GM12874 (cell line): ENCODE data around the gene CCDC30.

Source experiments
- TF ChIP-seq, protein P1 (sequence below): IDR thresholded peaks from 2 replicates; pipeline ENCODE4 v1.5.1; 2011; ENCODE audit warnings: low read depth, mild to moderate bottlenecking, control low read depth, low read length, moderate library complexity; ENCODE audit not compliant: insufficient read depth

Gene CCDC30

DNA sequence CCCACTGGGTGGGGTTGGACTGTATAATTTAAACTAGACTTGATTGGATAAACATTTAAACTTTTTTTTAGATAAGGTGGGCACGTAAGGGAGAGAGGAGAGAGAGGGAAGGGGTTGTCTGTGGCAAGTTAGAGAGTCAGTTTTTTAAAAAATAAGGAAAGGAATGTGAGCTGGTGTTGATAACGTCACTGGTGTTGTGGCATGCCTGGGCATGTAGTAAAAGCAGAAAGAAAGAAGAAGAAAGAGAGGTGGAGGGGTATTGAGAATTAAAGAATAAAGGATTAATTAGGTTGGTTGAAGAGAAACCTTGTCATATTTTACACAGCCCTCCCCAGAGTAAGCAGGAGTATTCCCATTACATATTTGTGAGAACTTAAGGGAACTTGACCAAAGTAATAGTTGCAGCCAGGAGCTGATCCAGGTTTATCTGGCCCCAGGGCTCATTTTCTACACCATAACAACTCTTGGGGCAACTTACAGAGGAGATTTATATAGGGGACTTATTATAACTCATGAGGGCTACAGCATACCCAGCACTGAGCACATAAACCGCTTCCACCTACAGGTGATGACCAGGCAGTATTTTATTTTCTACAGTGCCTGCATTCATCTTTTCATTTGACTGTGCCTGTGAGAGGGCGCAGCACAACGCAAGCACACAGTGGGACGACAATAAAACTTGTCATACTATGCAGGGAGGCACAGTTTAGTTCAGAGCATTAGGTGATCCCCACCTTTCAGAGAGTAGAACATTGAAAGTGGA, 70.2 kb downstream of the CCDC30 start:
- TF ChIP-seq, protein P1, sequence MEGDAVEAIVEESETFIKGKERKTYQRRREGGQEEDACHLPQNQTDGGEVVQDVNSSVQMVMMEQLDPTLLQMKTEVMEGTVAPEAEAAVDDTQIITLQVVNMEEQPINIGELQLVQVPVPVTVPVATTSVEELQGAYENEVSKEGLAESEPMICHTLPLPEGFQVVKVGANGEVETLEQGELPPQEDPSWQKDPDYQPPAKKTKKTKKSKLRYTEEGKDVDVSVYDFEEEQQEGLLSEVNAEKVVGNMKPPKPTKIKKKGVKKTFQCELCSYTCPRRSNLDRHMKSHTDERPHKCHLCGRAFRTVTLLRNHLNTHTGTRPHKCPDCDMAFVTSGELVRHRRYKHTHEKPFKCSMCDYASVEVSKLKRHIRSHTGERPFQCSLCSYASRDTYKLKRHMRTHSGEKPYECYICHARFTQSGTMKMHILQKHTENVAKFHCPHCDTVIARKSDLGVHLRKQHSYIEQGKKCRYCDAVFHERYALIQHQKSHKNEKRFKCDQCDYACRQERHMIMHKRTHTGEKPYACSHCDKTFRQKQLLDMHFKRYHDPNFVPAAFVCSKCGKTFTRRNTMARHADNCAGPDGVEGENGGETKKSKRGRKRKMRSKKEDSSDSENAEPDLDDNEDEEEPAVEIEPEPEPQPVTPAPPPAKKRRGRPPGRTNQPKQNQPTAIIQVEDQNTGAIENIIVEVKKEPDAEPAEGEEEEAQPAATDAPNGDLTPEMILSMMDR: no peak

DNA sequence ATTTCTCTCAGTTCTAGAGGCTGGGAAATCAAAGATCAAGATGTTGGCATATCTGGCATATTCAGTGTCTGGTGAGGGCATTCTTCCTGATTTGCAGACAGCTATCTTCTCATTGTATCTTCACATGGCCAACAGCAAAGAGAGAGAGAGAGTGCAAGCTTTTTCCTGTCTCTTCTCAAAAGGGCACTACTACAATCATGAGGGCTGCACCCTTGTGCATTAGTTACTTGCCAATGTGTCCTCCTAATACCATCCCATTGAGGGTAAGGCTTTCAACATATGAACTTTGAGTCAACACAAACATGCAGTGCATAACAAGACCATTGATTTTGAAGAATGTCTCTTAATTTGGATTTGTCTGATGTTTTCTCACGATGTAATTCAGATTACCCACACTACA, 78.0 kb downstream of the CCDC30 start:
- TF ChIP-seq, protein P1: no peak

DNA sequence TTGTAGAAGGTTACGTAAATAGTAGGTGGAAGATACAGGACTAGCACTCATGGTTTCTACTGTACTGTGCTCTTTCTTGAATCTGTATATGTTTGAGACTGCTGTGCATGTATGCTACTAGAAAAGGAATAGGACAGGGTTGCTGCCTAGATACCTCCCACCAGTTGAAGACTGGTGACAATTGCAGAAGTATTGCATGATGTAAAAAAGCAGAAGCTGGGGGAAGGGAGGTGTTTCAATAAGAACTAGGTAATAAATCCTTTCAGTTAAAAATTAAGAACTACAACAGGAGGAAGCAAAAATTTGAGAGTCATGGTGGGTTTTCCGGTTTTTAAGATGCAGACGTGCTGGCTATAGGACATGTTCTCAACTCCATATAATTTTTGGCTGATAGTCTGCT, 88.1 kb downstream of the CCDC30 start:
- TF ChIP-seq, protein P1: no peak

DNA sequence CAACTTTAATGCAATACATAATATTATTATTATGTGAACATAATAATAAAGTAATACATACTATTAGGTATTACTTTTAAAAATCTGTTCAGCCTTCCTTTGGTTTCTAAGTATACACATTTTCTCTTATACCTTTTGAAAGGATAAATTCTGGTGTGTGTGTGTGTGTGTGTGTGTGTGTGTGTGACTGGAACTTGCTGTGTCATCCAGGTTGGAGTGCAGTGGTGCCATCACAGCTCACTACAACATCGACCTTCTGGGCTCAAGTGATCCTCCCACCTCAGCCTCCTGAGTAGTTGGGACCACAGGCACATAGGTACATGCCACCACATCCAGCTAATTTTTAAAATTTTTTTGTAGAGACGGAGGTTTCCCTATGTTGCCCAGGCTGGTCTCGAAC, 88.5 kb downstream of the CCDC30 start:
- TF ChIP-seq, protein P1: no peak

DNA sequence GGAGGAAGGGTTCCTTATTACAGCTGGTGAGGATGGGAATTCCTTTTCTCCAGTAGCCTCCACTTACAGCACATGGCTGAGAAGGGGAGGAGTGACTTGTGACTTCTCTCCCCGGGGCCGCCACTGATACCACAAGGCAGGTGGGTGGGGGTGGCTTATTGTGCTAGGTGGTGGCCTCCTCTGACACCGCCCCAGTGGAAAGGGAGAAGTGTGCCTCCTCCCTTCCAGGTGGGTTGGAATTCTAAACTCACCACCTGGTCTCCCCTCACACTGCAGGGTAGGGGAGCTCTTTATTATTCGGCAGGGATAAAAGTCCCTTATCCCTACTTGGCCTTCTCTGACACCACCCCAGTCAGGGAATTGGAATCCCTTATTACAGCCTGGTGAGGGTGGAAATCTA, 89.5 kb downstream of the CCDC30 start:
- TF ChIP-seq, protein P1: no peak

DNA sequence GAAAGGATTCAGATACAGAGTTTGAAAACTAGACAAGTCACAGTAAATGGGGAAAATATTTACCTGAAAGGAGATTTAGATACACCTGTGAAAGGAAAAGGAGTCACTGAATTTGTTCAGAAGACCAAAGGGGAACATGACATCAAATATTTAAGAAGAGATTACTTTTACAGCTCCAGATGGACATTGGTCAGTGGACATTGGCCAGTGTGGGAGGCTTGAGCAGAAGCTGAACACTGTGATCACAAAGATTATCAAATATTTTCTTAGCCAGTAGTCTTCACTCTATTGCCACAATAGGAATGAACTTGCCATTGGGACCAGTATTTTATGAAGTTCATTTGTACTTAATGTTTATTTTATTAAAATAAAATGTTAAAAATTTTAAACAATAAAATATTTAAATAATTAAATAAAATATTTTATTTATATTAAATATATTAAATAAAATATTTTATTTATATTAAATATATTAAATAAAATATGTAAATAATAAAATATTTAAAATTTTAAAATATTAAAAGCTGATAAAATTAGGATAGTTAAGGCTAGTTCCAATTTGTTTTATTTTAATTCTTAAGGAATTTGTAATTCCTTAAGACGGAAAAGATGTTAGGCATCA, 94.3 kb downstream of the CCDC30 start:
- TF ChIP-seq, protein P1: no peak

DNA sequence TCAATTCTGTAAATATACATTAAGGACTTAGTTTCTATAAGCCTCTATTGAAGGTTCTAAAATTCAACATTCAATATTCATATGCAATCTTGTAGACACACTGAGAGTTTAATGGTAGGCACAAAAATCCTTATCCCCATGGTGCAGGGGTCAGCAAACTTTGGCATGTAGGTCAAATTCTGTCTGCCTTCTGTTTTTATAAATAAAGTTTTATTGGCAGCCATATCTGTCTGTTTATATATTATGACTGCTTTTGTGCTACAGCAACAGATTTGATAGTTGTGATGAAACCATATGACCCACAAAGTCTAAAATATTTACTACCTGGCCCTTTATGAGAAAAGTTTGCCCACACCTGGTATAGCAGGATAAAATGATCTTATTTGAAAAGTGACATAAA, 104.0 kb downstream of the CCDC30 start:
- TF ChIP-seq, protein P1: no peak
